ENCODE measurements around the gene ERBB2. TPM values are rescaled to one million over a fixed set of nuclear protein-coding genes. Genes with fewer than 3 reads are reported as not detected.
A peak's percentile ranks its signal among the peaks of the same experiment; 100 is the strongest.

The ERBB2 gene
- total RNA-seq, 2 donors from 2014 or later, result 110 to 133 TPM

DNA sequence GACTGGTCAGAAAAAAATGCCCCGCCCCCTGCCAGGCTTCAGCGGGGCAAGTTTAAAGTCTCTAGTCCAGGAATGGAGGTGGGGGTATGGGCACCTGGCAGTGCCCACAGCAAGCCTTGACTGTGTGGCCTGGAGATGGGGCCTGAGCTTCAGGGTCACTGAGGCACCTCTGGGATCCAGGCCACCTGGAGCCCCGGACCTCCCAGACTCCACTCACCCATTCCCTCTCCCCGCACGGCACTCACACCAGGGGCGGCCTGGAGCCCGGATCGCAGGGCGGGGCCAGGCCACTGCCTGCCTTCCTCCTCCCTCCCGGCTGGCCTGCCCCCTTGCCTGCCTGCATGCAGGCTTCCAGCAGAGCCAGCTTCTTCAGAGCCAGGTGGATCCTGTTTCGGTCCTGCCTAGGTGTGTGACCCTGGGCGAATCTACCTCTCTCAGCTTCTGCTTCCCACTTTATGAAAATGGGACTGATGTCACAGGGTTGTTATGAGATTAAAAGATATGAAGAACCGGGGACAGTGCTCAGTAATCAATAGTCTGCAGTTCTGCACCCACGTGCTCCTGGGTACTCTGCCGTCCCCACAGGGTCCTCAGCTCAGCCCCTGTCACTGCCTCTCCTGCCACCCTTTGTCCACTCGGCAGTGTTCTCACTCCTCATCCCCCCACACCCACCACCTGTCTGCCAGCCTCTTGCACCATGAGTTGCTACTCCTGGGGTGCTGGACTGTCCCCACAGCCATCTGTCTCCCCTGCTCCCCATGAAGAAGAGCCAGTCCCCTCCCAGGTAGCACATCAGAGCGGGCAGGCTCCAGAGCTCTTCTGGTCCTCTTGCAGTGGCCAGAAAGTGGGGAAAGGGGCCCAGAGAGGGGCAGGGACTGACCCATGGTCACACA lies 35.9 kb upstream of the ERBB2 start:
- H3K27ac ChIP-seq (ENCODE audit: low read depth, low read length), result no peak overlapping the region
- peaks cover 7% of the 10 kb centered on the region for H3K36me3 ChIP-seq (ENCODE audit: control insufficient read depth, insufficient read depth, low read length)
- no peak overlapping the region for H3K4me3 Mint-ChIP-seq
- 40 to 42% methylated on average over 8 to 17 of the region's 17 CpGs for WGBS, 2 experiments (ENCODE audit: insufficient coverage in 1 of 2, insufficient read length in 1 of 2)
- H3K27me3 Mint-ChIP-seq (ENCODE audit: insufficient read depth), result peaks cover 38% of the 10 kb centered on the region
- peak; percentile 95 for DNase-seq
- H3K4me1 ChIP-seq (ENCODE audit: control insufficient read depth, insufficient read depth, low read length), result no peaks in the 10 kb centered on the region
- H3K9me3 ChIP-seq (ENCODE audit: control insufficient read depth, low read length), result no peaks in the 10 kb centered on the region
- TF ChIP-seq, protein P1, sequence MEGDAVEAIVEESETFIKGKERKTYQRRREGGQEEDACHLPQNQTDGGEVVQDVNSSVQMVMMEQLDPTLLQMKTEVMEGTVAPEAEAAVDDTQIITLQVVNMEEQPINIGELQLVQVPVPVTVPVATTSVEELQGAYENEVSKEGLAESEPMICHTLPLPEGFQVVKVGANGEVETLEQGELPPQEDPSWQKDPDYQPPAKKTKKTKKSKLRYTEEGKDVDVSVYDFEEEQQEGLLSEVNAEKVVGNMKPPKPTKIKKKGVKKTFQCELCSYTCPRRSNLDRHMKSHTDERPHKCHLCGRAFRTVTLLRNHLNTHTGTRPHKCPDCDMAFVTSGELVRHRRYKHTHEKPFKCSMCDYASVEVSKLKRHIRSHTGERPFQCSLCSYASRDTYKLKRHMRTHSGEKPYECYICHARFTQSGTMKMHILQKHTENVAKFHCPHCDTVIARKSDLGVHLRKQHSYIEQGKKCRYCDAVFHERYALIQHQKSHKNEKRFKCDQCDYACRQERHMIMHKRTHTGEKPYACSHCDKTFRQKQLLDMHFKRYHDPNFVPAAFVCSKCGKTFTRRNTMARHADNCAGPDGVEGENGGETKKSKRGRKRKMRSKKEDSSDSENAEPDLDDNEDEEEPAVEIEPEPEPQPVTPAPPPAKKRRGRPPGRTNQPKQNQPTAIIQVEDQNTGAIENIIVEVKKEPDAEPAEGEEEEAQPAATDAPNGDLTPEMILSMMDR (conservative IDR thresholded peaks at IDR 0.05), result no peak
- H3K36me3 Mint-ChIP-seq (ENCODE audit: low read depth), result peaks cover 11% of the 10 kb centered on the region
- H3K9ac ChIP-seq (ENCODE audit: extremely low read depth, low read length, poor library complexity, severe bottlenecking), result no peak overlapping the region
- no peaks in the 10 kb centered on the region for H3K9me3 Mint-ChIP-seq
- peaks cover 30% of the 10 kb centered on the region for H3K27me3 ChIP-seq (ENCODE audit: control insufficient read depth, insufficient read depth, low read length, poor library complexity, severe bottlenecking)
- peaks cover 11% of the 10 kb centered on the region for H3K4me1 Mint-ChIP-seq
- no peak overlapping the region for H3K27ac Mint-ChIP-seq
- H3K4me3 ChIP-seq (ENCODE audit: low read length), result no peak overlapping the region

- Mint-ChIP-seq H3K4me3 (no peak within 1 kb of the TSS), H3K9me3 (no peaks in the 10 kb centered on the region), H3K27me3 (ENCODE audit: insufficient read depth) (peaks cover 47% of the 10 kb centered on the region), H3K36me3 (ENCODE audit: low read depth) (peaks cover 11% of the 10 kb centered on the region), H3K27ac (no peak within 1 kb of the TSS), H3K4me1 (peaks cover 11% of the 10 kb centered on the region)
- Histone ChIP-seq H3K9ac (ENCODE audit: extremely low read depth, low read length, poor library complexity, severe bottlenecking) (no peak within 1 kb of the TSS), H3K9me3 (ENCODE audit: control insufficient read depth, low read length) (no peaks in the 10 kb centered on the region), H3K4me1 (ENCODE audit: control insufficient read depth, insufficient read depth, low read length) (no peaks in the 10 kb centered on the region), H3K36me3 (ENCODE audit: control insufficient read depth, insufficient read depth, low read length) (peaks cover 7% of the 10 kb centered on the region), H3K27me3 (ENCODE audit: control insufficient read depth, insufficient read depth, low read length, poor library complexity, severe bottlenecking) (peaks cover 37% of the 10 kb centered on the region), H3K27ac (ENCODE audit: low read depth, low read length) (no peak within 1 kb of the TSS), H3K4me3 (ENCODE audit: low read length) (no peak within 1 kb of the TSS)
- no peak for DNase-seq
- WGBS, 2 experiments (ENCODE audit: insufficient coverage in 1 of 2, insufficient read length in 1 of 2), result 74 to 80% methylated on average over 7 to 15 of the region's 15 CpGs
- TF ChIP-seq, protein P1 (conservative IDR thresholded peaks at IDR 0.05), result no peak
Measured at GRCh38 chr17:39664581-39665561, 35.0 kb upstream of the ERBB2 start, which contains the start of gene TCAP. Gene TCAP, plus strand, starts transcription at chr17:39665349. Its CDS starts 11 bp downstream, at chr17:39665360.

GRCh38 chr17:39665642-39666224 lies 34.1 kb upstream of the ERBB2 start:
- H3K4me1 Mint-ChIP-seq, result peaks cover 11% of the 10 kb centered on the region

More at GRCh38 chr17:39665642-39666224, 34.1 kb upstream of the ERBB2 start:
- no peak overlapping the region for H3K4me3 Mint-ChIP-seq
- peaks cover 55% of the 10 kb centered on the region for H3K27me3 Mint-ChIP-seq (ENCODE audit: insufficient read depth)
- TF ChIP-seq, protein P1 (conservative IDR thresholded peaks at IDR 0.05), result peak; percentile 58
- 83 to 88% methylated on average over 6 to 17 of the region's 17 CpGs for WGBS, 2 experiments (ENCODE audit: insufficient coverage in 1 of 2, insufficient read length in 1 of 2)
- Histone ChIP-seq H3K36me3 (ENCODE audit: control insufficient read depth, insufficient read depth, low read length) (peaks cover 7% of the 10 kb centered on the region), H3K27me3 (ENCODE audit: control insufficient read depth, insufficient read depth, low read length, poor library complexity, severe bottlenecking) (peaks cover 43% of the 10 kb centered on the region), H3K9me3 (ENCODE audit: control insufficient read depth, low read length) (no peaks in the 10 kb centered on the region), H3K4me1 (ENCODE audit: control insufficient read depth, insufficient read depth, low read length) (no peaks in the 10 kb centered on the region), H3K9ac (ENCODE audit: extremely low read depth, low read length, poor library complexity, severe bottlenecking) (no peak overlapping the region), H3K4me3 (ENCODE audit: low read length) (no peak overlapping the region), H3K27ac (ENCODE audit: low read depth, low read length) (no peak overlapping the region)
- no peak overlapping the region for H3K27ac Mint-ChIP-seq
- DNase-seq, result peak; percentile 85
- peaks cover 6% of the 10 kb centered on the region for H3K36me3 Mint-ChIP-seq (ENCODE audit: low read depth)
- H3K9me3 Mint-ChIP-seq, result no peaks in the 10 kb centered on the region
